GM18858 (cell line): ENCODE measurements around the gene ESYT1.
A peak's percentile ranks its signal among the peaks of the same experiment; 100 is the strongest.
"Not testable (repeated sequence)": the region's sequence is repeated elsewhere in the genome, so short reads cannot be mapped to it uniquely, and the experiment has no call there.

Source experiments
- ATAC-seq: cut with Tn5 transposase; IDR thresholded peaks from one replicate; pipeline ENCODE4 v1.9.1; 2021; ENCODE audit not compliant: unreplicated experiment

The ESYT1 gene

DNA sequence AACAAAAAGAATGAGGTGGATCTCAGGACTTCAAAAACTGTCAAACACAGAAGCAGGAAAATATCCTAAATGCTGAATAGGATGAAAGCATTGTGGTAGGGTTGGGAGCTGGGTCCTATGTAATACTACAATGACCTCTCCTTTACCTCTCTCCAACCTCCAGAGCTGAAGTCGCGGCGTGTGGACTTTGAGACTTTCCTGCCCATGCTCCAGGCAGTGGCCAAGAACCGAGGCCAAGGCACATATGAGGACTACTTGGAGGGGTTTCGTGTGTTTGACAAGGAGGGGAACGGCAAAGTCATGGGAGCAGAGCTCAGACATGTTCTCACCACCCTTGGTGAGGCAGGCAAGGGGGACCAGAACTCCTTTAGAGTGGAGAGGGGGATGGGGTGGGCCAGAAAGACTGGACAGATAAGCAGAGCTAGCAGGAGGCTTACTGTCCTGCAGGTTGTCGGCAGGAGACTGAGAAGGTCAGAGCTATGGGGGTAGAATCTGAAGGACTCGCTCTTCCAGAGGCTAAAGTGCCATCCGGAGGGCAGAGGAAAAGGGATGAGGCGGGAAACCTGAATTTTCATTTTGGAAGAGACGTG, 27.3 kb downstream of the ESYT1 start:
- ATAC-seq: no peak

DNA sequence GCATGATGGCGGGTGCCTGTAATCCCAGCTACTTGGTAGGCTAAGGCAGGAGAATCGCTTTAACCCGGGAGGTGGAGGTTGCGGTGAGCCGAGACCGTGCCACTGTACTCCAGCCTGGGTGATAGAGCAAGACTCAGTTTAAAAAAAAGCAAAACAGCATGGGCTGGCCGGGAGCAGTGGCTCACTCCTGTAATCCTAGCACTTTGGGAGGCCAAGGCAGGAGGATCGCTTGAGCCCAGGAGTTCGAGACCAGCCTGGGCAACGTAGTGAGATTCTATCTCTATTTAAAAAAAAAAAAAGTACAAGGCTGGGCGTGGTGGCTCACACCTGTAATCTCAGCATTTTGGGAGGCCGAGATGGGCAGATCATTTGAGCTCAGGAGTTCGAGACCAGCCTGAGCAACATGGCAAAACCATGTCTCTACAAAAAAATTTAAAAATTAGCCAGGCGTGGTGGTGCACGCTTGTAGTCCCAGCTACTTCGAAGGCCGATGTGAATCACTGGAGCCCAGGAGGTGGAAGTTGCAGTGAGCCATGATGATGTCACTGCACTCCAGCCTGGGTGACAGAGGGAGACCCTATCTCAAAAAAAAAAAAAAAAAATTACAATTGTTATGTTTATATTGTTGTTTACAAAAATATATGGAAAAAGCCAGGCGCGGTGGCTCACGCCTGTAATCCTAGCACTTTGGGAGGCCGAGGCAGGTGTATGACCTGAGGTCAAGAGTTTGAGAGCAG, 28.6 kb downstream of the ESYT1 start:
- not testable (repeated sequence) for ATAC-seq

DNA sequence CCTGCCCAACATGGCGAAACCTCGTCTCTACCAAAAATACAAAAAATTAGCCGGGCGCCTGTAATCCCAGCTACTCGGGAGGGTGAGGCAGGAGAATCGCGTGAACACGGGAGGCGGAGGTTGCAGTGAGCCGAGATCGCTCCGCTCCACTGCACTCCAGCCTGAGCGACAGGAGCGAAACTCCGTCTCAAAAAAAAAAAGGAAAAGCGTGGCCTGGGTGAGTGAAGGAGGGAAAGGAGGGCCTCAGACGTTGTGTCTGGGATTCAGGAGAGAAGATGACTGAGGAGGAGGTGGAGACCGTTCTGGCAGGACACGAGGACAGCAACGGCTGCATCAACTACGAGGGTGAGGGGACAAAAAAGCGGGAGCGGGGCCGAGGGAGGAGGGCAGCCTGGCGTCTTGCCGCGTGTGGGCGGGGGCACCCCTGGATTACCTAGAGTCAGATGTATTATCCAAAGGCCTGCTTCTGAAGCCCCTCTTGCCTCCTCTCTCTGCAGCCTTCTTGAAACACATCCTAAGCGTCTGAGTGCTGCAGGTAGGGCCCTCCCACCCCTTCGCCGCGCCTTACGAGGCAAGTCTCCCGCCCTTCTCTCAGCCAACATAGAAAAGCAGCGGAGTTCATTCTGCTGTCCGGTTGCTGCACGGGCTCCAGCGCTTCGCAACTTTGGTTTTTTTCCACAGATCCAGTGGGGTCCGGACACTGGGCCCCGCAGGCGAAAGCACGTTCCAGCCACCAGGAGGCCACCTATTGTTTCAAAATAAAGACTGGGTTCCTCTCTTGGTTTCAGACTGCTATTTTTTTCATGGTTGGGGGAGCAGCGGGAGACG, 29.3 kb downstream of the ESYT1 start:
- peak; percentile 30 for ATAC-seq

DNA sequence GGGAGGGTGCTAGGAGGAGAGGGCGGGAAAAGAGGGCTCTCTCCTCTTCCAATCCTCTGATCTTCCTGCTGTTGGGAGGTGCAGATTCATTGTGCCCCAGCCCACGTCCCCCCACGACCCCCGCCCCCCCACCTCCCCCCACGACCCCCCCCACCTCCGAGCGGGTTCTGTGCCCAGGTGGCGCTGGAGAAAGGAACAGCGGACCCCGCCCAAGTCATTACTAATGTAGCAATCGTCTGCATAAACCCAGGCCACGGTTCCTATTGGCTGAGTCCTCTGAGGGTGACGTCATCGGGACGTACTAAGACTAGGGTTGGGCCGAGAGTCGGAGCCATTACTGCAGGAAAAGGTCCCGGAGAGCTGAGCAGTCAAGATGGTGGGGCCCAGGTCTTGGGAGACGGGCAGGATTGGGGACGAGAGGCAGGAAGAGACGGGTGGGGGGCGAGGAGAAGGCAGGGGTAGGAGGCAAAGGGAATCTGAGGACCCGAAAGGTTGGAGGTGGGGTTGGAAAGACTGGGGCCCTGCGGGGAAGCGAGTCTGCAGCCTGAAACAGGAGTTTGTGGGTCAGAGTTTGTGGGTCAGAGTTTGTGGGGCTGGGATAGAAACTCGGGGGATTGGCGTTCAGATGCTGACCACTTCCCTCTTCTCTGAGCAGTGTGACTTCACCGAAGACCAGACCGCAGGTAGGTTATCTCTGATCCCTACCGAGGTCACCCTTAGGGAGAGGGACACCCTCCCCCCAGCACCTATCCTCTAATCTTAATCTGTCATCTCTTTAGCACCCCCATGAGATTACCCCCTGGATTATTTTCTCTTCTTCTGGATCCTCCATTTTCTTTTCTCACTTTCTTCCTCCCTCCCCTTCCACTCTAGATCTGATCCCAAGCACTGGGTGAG, 30.2 kb downstream of the ESYT1 start, which contains the start of gene MYL6:
Gene MYL6, plus strand, starts transcription at position 331 of the 897 bp plus-strand sequence. Its CDS starts 43 bp downstream, at position 374.
- peak; percentile 74 for ATAC-seq

DNA sequence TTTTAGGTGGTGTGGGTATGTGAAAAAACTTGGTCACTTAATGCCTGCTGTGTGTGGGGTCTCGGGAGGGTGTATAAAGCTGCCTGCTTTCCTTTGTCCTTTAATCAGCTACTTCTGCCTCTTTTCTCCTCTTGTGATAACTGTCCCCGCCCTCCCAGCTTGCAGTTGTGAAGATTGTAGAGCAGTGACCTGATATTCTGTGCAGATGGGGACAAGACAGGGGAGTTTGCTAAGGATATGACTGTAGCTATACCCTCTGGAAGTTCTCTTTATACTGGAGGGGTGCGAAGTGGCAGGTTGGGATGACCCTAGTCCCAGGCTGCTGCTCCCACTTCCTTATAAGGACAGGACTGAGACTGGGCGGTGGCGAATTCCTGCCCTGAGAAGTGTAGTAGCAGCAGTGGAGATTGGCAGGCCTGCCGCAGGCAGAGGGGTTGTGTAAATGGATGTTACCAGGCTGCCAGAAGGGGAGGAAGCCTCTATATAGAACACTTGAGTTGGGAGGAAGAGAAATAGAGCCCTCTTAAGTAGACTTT, 30.9 kb downstream of the ESYT1 start:
- no peak for ATAC-seq

DNA sequence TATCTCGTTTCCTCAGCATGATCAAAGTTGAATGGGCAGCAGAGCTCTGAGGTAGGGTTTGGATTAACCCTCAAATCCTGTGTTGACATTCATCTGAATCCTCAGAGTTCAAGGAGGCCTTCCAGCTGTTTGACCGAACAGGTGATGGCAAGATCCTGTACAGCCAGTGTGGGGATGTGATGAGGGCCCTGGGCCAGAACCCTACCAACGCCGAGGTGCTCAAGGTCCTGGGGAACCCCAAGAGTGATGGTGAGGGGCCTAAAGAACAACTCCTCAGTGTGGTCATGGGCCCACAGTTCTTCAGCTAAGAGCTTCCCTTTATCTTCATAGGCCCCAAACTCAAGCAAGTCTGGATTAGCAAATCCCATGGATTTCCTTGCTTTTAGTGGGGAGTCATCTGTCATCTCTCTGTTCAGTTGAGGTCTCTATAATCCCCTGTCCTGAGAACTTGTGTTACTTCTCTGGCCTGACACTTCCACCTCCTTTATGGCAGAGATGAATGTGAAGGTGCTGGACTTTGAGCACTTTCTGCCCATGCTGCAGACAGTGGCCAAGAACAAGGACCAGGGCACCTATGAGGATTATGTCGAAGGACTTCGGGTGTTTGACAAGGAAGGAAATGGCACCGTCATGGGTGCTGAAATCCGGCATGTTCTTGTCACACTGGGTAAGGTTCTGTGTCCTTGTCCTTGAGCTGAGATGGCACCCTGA, 31.6 kb downstream of the ESYT1 start:
- no peak for ATAC-seq

DNA sequence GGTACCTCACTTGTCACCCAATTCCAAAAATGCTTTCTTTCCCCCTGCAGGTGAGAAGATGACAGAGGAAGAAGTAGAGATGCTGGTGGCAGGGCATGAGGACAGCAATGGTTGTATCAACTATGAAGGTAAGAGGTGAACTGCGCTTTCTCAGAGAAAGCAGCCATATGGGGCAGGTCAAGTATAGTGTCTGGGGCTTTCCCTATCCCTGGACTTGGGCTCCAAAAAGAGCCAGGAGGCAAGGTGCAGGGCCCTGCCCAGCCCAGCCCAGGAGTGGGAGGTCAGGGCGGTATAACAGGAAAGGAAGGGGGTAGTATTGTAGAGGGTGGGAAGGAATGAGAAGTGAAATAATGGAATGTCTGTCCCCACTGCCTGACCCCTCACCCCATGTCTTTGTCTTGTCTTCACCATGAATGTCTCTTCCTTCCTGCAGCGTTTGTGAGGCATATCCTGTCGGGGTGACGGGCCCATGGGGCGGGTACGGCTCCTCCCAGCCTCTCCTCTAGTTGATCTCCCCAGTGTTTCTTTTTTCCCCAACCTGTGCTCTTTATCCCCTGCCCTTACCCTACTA, 32.2 kb downstream of the ESYT1 start:
- no peak for ATAC-seq

DNA sequence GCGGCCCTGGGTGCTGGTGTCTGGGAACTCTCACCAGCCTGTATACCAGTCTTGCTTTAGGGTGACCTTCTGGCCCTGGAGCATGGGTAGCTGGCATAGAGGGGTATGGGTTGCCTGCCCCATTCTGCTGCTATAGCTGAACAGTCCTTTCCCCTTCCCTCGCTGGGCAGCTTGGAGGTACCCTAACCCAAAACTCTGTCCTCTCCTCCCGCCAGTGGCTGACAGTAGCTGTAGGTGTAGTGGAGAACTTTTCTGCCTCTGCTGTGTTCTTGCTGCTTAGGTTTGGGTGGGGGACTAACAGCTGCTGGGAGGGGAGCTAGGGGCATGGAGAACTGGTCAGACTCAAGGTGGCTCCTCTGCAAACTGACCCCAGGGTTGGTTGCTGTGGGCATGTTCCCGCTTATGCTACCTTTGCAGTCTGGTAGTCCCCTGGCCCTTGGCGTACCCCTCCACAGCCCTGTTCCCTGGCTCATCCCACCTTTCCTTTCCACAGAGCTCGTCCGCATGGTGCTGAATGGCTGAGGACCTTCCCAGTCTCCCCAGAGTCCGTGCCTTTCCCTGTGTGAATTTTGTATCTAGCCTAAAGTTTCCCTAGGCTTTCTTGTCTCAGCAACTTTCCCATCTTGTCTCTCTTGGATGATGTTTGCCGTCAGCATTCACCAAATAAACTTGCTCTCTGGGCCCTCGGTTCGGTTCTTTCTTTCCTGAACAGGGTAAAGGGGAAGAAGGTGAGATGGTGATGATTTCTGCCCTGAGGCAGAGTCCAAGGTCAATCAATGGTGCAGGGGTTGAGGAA, 33.0 kb downstream of the ESYT1 start:
- no peak for ATAC-seq

DNA sequence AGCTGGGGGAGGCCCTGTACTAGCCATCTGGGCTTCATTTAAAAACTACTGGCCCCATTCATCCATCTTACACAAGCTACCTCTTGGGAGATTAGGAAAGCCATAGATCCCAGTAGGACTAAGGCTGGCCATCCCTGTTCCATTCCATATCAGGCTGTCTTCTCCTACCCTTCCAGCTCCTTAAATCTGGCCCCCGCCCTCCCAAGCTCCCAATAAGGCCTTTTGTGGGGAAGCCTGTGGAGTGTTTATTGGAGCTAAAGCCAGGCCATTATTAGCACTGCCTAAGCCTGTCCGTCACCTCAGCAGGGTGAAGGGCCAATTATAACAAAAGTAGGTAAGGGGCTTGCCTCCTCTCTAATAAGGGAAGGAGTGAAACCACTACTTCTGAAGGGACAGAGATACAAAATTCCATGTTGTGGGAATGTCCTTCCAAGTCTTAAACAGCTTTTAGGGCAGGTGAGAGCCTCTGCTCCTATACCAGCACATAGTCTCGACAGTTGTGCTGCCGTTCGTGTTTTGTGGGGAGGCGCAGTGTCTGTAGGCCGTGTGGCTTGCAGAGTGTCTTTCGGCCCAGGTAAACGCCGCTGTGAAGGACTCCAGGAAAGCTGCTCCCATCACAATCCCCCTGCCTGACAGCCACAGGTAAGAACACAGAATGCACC, 33.8 kb downstream of the ESYT1 start:
- ATAC-seq: no peak

DNA sequence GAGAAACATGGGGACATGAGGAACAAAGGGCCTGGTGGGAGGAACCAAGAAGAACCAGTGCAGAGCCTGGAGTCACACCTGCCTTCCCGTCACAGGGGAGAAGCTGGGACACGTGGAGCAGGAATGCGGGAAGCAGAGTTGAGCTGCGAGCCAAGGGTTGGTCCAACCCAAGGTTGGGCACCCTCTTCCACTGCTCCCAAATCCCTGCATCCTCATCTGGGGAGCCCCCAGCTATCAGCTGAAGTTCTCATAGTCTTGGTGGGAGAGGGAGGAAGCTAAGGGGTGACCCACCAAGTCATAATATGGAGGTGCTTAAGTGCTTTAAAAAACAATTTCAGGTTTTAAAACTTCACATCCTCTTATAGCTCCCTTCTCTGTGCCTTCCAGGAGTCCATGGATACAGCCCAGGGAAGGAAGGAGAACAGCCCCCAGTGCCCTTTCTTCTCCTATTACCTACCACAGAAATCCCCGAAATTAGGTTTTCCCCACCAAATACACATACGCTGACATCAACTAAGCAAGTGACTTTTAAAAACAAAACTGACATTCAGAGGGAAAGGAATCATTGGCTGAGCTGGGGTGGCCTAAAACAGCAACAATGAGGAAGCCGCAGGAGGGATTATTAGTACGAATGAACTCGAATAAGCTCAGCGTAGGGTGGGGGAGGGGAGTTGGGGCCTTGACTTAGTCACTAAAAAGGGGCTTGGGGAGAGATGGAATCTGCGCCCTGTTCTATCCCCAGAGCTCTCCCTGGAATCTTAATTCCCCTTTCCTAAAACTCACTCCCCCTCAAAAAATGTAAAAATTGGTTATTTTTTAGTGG, 34.6 kb downstream of the ESYT1 start:
- ATAC-seq: no peak

DNA sequence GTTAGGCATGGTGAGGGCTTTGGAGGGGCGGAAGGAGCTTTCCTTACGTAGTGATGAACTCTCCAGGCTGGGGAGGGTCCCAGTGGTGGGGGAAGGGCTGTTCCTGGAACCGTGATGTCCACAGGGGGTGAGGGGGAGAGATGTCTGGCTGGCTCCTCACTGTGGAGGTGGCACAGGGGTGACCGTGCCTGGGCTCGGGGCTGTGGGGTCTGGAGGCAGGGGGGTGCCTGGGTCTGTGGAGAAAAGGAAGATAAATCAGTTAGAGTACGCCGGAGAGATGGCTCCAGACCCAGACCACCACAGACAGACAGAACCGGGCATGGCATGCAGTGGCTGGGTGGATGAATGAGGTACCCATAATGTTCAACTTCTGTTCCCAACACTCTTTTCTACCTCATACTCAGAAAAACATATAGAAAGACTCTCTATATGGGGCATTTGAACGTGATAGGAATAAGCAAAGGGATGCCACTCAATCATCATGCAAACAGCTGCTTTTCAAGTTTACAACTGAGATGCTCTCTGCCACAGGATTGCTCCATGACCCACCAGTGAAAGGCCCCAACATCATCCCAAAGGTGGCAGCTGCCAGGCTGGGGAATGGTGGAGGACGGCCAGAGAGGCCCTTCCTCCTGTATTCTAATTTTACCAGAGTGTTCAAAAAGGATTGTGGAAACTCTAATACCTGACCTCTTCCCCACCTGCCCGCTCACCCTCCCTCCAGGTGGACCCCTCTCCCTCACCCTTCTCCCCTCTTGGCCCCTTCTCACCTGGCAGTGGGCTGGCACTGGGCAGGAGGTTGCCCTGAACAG, 35.7 kb downstream of the ESYT1 start:
- no peak for ATAC-seq

DNA sequence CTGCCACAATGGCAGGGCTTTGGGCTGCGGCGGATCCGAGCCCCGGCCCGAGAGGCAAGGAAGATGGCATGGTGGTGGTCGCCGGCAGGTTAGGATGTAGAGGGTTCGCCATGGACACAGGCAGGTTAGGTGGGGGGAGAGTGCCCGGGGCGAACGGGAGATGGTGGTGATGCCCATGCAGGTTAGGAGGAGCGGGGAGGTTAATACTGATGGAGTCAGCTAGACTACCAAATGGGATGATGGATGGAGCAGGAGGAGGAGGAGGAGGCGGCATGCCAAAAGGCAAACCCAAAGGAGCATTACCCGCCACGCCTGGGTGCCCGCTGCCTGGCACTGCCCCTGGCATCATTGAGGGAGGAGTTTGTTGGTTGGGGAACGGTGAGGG, 36.3 kb downstream of the ESYT1 start:
- no peak for ATAC-seq

DNA sequence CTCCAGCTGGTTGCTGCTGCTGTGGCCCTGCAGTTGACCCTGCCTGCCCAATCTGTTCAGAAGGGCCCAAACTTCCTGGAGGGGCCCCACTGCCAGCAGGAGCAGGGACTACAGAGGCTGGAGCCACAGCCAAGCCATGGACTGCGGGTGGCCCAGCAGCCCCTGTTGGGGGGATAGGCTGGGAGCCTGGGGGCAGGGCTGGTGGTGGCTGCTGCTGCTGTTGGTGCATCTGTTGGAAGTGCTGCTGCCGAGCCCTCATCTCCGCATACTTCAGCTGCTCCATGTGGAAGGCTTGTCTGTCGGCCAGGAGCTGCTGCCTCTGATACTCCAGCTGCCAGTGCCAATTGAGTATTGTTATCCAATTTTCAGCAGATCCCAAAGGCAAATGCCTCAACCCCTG, 37.3 kb downstream of the ESYT1 start:
- no peak for ATAC-seq

DNA sequence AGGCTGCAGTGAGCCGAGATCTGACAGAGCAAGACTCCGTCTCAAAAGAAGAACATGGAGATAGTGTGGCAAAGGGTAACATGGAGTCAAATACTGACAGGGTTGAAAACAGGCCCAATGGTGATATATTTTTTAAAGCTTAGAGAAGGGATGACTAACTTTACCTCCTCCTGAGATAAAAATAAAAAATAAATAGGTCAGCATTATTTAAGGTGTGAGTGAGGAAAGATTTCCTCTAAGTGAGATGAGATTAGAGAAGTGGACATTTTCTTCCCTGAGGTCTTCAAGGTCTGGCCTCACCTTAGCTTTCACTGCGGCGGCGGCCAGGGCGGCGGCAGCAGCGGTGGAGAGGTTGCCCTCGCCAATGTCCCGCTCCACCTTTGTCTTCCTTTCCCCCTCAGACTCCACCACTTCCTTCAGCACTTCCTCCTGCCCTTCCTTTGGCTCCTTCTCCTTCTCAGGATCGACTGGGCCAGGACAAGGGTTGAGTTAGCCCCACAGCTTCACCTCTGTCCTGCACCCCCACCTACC, 41.2 kb downstream of the ESYT1 start:
- no peak for ATAC-seq

DNA sequence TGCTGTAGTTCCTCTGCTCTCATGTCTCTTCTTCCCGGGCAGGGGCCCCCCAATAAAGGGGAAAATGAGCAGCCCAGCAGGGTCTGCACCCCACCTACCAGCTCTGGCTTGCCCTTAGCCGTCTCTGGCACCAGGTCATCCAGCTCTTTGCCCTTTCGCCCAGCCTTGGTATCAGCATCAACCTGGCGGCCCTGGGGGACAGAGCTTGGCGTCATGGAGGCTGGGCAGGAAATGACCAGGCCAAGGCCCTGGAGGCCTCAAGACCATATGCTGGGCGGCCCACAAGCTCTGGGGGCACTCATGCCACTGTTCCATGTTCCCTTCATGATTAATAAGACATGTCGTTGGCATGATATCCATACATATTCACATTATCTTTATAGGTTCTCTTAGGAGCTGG, 44.8 kb downstream of the ESYT1 start:
- no peak for ATAC-seq

DNA sequence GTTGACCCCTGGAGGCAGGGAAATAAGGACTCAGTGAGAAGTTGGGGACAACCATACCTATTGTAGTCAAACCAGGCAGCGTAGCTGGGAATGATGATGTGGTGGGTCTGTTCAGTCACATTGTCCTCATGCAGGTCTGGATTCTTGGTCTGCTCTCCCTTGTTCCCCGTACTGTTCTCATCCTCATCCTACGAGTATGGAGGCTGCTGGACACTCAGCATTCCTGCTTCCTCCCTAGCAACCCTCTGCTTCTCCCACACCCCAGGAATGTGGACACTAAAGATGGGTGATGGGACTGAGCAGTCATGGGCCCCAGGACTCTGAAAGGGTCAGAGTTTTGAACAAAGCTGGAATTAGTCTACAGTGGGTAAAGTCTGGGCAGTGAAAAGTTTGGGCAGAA, 50.3 kb downstream of the ESYT1 start:
- no peak for ATAC-seq
